WTC11 (cell line): Measurements from ENCODE around the gene HBD. TPM values are rescaled to one million over a fixed set of nuclear protein-coding genes. Genes with fewer than 3 reads are reported as not detected.

ENCODE experiments used
- ATAC-seq: fragments of 200-7000 bp; cut with Tn5 transposase; 2 replicates; pipeline ENCODE4 v1.10.0; 2021; ENCODE audit warnings: mild to moderate bottlenecking, moderate library complexity
- CTCF ChIA-PET: fragments of 300-600 bp; sonication (Branson Sonifier 250); formaldehyde crosslinking; loops from one replicate; lab custom pipeline; 2021; ENCODE audit warnings: antibody characterized with exemption; lab: Charles Lee
- POLR2A ChIA-PET: fragments of 350-600 bp; sonication (Branson Sonifier 250); formaldehyde crosslinking; loops from one replicate; lab custom pipeline; 2021; ENCODE audit warnings: antibody characterized with exemption; lab: Charles Lee
- DNase-seq: peaks from one replicate; pipeline ENCODE4 v3.0.0; 2021; ENCODE audit warnings: low spot score
- H3K27ac Mint-ChIP-seq: 2 replicates; pipeline ENCODE4 v1.8.0; 2021; ENCODE audit warnings: mixed read lengths
- H3K27me3 Mint-ChIP-seq: 2 replicates; pipeline ENCODE4 v1.8.0; 2021; ENCODE audit warnings: low read depth, mild to moderate bottlenecking, moderate library complexity, mixed read lengths
- H3K36me3 Mint-ChIP-seq: 2 replicates; pipeline ENCODE4 v1.8.0; 2021; ENCODE audit warnings: mixed read lengths
- H3K4me1 Mint-ChIP-seq: 2 replicates; pipeline ENCODE4 v1.8.0; 2022; ENCODE audit warnings: mixed read lengths
- H3K4me3 Mint-ChIP-seq: 2 replicates; pipeline ENCODE4 v1.8.0; 2021; ENCODE audit warnings: mild to moderate bottlenecking, moderate library complexity, mixed read lengths
- H3K9me3 Mint-ChIP-seq: 2 replicates; pipeline ENCODE4 v1.8.0; 2021; ENCODE audit warnings: mixed read lengths
- ATF1 ChIP-seq: sonication (generic); formaldehyde crosslinking; IDR thresholded peaks from 2 replicates; pipeline ENCODE4 v1.8.1; 2023; ENCODE audit warnings: mild to moderate bottlenecking, moderate library complexity, missing genetic modification reagents
- TCF7 ChIP-seq: sonication (generic); formaldehyde crosslinking; IDR thresholded peaks from 2 replicates; pipeline ENCODE4 v1.8.0; 2022; ENCODE audit warnings: mild to moderate bottlenecking, low read depth, missing genetic modification reagents, moderate library complexity
- USF2 ChIP-seq: sonication (generic); formaldehyde crosslinking; IDR thresholded peaks from 2 replicates; pipeline ENCODE4 v1.8.1; 2023; ENCODE audit warnings: mild to moderate bottlenecking, missing genetic modification reagents, moderate library complexity
- ZNF121 ChIP-seq: sonication (generic); formaldehyde crosslinking; IDR thresholded peaks from 2 replicates; pipeline ENCODE4 v1.8.0; 2023; ENCODE audit warnings: missing genetic modification reagents
- total RNA-seq: library from RNA; stranded (reverse); gene quantifications from 3 replicates; pipeline ENCODE4 v1.2.3, GENCODE V29; 2021

The HBD gene
- total RNA-seq, 1 experiment from 2014 or later = not detected

GRCh38 chr11:5188201-5188600 lies 46.1 kb downstream of the HBD start:
- DNase-seq (no peak), ATAC-seq (no peak)
- POLR2A ChIA-PET = interaction anchor here (0.7 kb wide), 2 partner anchors 35 to 88 kb away, joined by 3 to 6 read pairs; no protein-coding TSS in a partner anchor
- Mint-ChIP-seq H3K4me3 (no peak overlapping the region), H3K36me3 (peaks cover 23% of the 10 kb centered on the region), H3K9me3 (peaks cover 46% of the 10 kb centered on the region), H3K4me1 (no peaks in the 10 kb centered on the region), H3K27me3 (no peaks in the 10 kb centered on the region), H3K27ac (no peak overlapping the region)
- TF ChIP-seq TCF7 (CRISPR knock-in tag) (no peak), ZNF121 (CRISPR knock-in tag) (no peak), USF2 (CRISPR knock-in tag) (no peak), ATF1 (CRISPR knock-in tag) (no peak)
- CTCF ChIA-PET = no interaction called here

Other genes starting within 250 kb of the HBD start
- not detected in 3 replicates for gene OR51L1, start 239.6 kb downstream of the HBD start, total RNA-seq
- gene OR52J3, start 188.0 kb downstream of the HBD start, total RNA-seq = not detected in 3 replicates
- gene OR52E2, start 174.9 kb downstream of the HBD start, total RNA-seq = not detected in 3 replicates
- gene OR52E1, start 164.9 kb downstream of the HBD start, total RNA-seq = not detected in 3 replicates
- 0.07 to 0.11 TPM in 2 of 3 replicates, not detected in the other for gene OR52A5, start 96.1 kb downstream of the HBD start, total RNA-seq
- 3.7 to 5.4 TPM (median 4.4 TPM) in 3 replicates for gene OR52A1, start 79.7 kb downstream of the HBD start, total RNA-seq
- gene OR51V1, start 33.8 kb downstream of the HBD start, total RNA-seq = not detected in 3 replicates
- gene HBB, start 7.4 kb downstream of the HBD start, total RNA-seq = 0.34 TPM in 1 of 3 replicates, not detected in the others
- gene HBG1, start 15.4 kb upstream of the HBD start, total RNA-seq = 1.5 to 3.4 TPM (median 2.7 TPM) in 3 replicates
- gene HBG2, start 20.3 kb upstream of the HBD start, total RNA-seq = 5.1 to 8.7 TPM (median 6.5 TPM) in 3 replicates
- gene HBE1, start 35.5 kb upstream of the HBD start, total RNA-seq = 1.5 to 3.1 TPM (median 1.7 TPM) in 3 replicates
- not detected in 3 replicates for gene OR51B4, start 67.5 kb upstream of the HBD start, total RNA-seq
- not detected in 3 replicates for gene OR51B2, start 89.8 kb upstream of the HBD start, total RNA-seq
- 0.26 to 0.37 TPM in 2 of 3 replicates, not detected in the other for gene OR51B5, start 109.0 kb upstream of the HBD start, total RNA-seq
- not detected in 3 replicates for gene OR51B6, start 117.0 kb upstream of the HBD start, total RNA-seq
- 0.05 TPM in 1 of 3 replicates, not detected in the others for gene OR51M1, start 149.3 kb upstream of the HBD start, total RNA-seq
- not detected in 3 replicates for gene OR51Q1, start 187.6 kb upstream of the HBD start, total RNA-seq
- not detected in 3 replicates for gene OR51I1, start 207.0 kb upstream of the HBD start, total RNA-seq
- not detected in 3 replicates for gene OR51I2, start 214.8 kb upstream of the HBD start, total RNA-seq